HuH-7 (cell line): Measurements from ENCODE around the gene ATP6V1B1.

ENCODE experiments used
- DNase-seq: peaks from one replicate; pipeline ENCODE4 v3.0.0; 2011; ENCODE audit warnings: low spot score

Gene ATP6V1B1

DNA sequence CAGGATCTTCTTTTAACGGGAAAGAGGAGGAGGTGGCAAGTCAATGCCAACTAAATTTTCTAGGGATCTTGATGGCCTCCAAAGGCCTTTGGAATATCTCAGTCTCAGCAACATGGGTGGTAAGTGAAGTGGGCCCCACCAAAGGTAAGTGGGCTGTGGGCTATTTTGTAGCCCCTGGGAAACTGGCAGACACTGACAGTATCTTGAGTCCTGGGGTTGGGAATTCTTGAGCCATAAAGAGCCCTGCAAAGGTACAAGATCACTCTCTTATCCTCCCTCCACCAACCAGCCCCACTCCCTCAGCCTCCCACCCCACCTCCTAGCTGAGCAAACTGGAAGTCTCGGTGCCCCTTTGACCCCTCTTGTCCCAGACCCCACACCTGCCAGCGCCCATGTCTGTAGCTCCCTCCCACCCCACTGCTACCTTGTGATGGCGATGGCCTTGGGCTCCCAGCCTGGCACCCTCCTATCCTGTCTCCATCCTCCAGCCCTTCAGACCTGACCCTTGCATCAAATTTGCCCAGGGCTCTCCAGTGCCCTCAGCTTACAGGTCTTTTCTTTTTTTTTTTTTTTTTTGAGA lies 8.5 kb downstream of the ATP6V1B1 start:
- no peak for DNase-seq

DNA sequence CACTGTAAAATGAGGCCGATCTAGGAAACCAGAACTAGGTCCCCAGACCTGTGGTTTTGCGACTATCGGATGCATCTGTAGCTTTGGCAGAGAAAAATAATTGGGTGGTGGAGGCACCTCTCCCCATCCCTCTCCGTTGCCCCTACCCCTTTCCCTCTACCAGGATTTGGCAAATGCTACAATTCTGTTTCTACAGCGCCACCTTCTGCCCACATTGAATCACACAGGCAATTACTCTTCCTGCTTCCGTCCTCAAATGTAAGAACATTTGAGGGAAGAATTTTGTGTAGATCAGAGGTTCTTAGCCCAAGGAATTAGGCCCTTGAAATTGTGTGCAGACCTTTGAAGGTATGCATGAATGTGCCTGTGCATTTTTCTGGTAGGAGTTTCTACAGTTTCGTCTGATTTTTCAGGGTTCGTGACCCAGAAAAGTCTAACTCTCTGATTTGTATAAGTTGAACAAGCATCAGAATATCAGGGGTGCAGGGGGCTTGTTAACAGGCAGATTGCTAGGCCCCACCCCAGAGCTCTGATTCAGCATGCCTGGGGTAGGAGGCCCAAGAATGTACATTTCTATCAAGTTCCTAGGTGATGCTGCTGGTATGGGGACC lies 11.2 kb downstream of the ATP6V1B1 start:
- peak; percentile 59 for DNase-seq

DNA sequence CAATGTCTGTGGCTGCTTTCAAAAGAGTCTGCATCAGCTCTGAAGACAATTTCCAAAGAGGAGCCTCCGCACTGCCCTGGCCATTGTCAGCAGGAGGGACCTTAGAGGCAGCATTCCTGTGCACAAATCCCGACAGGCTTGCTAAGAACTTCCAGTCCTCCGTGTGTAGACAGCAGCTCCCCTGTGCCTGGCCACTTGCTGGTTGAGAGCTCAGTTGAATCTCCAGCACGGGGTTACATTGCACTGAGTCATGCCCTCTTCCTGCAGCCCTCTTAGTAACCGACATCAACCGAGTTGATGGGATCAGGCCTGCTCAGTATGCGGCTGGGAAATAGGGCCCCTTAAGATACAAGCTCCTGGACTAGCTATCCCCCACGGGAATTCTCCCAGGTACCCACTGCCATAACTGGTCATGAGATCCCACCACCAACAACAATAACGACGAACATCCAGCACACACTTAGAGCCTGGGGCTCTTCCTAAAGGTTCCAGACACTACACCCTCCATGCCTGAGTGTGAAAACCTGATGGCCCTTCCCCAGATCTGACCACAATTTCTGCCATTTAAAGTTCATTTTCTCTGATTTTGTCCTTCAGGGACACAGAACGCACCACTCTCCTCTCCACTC lies 12.0 kb downstream of the ATP6V1B1 start:
- no peak for DNase-seq

DNA sequence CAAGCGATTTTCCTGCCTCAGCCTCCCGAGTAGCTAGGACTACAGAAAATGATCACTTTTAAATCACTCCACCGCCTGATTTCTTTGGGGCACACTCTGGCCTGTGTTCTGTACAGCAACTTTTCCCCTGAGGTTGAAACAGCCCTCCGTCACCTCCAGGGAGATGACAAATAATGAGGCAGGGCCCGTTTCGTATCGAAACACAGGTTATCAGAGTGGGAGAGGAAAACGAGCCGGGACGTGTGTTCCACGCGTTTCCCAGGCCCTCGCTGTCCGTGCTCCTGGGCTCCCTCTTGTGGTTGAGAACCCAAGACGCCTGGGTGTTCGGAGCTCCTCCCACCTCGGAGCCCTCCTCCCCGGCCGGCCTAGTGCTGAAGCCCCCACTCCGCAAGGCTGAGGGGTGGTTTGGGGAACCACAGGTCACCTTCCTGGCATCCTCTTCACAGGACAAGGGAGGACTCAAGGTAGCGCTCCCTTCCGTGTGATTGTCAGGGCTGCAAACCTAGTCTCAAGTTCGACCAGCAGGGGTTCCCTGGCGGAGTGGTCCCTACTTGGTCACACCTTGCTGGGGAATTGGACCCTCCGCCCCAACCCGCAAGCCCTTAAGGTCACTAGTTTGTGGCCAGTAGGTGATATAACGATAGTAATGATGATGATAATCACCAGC lies 12.8 kb downstream of the ATP6V1B1 start:
- peak; percentile 88 for DNase-seq

DNA sequence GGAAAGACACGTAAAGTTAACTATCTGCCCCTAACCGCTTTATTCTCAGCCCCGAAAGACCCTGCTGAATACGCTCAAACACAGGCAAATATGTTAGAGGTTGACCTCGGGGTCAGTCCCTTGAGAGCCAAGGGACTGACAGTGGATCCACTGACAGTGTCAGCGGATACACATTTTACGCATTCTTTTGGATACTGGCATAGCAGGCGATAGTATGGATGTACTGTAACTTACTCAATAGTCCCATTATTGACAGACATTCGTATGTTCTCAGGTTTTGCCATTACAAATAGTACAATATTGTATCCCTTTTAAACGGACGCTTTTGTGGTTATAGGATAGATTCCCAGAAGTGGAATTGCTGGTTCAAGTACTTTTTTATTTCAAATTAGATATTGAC lies 13.4 kb downstream of the ATP6V1B1 start:
- no peak for DNase-seq

DNA sequence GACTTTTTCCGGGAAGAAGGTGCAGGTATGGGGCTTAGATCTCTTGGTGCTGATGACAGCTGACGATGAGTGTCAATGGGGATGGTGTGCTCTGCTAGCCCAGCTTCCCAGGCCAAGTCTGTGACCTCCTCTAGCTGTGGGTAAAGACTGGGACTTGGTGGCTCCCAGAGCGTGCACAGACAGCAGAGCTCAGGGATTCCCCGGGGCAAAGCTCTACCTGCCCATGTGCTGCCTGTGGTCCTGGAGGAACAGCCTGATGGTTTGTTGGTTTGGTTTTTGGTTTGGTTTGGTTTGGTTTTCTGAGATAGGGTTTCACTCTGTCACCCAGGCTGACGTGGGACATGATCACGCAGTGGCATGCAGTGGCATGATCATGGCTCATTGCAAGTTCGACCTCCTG lies 19.2 kb downstream of the ATP6V1B1 start:
- no peak for DNase-seq

DNA sequence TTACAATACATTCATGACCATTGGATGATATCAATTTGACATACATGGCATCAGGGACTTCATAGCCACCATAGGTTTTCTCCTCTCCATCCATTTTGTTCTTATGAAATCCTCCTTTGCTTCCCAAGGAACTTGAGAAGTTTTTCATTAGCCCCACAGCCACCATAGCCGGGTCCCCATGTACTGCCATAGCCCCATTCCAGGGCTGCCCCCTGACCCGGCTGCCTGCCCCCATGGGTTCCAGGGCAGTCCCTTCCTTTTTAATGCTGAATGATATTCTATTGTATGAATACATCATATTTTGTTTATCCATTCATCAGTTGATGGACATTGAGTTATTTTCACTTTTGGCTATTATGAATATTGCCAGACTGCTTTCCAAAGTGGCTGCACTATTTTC lies 20.4 kb downstream of the ATP6V1B1 start:
- no peak for DNase-seq

DNA sequence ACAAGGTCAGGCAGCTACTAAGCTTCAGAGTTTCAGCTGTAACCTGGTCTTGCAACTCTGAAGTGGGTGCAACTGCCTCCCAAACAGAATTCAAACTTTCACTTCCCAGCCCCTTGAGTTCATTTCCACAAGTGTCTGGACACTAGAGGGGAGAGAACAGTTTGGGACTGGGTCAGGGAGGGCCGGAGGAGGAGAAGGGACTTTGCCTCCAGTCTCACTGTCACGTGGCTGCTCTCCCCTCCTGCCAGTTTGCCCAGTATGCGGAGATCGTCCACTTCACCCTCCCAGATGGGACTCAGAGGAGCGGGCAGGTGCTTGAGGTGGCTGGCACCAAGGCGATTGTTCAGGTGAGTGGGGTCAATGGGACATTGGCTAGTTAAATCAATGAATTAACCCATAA lies 22.1 kb downstream of the ATP6V1B1 start:
- DNase-seq, result no peak

DNA sequence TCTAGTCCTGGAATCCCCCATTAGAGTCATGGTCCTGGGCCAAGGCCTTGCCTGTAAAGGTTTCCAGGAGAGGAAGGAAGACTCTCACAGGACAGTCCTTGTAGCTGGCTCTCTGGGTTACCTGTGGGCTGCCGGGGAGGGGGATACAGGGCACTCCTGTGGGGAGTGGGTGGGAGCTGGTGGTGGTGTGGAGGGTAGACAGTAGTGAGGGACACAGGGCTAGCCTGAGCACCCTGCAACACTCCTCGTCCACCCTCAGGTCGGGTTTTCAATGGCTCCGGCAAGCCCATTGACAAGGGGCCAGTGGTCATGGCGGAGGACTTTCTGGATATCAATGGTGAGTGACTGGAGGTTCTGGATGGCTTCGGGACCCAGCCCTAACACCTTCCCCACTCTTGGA lies 23.1 kb downstream of the ATP6V1B1 start:
- DNase-seq, result no peak

DNA sequence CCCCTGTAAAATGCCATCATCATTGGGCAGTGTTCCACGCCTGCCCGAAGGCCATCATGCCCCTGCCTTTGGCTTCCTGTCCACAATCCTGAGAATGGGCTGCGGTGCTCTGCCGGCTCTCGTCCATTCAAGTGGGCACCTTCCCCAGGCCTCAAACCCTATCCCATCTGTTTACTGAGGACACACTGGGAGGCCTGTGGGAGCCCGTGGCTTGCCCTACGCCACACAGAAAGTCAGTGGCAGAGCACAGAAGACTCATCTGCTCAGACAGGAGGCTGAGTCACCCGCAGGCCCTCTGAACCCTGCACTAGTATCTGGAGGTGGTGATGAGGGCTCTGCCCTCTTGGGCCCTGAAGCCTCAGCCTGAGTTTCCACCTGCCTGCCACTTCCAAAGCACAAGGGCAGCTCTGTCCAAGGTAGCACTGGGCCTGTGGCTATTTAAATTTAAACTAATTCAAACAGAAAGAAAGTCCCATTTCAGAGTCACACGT lies 23.6 kb downstream of the ATP6V1B1 start:
- no peak for DNase-seq

DNA sequence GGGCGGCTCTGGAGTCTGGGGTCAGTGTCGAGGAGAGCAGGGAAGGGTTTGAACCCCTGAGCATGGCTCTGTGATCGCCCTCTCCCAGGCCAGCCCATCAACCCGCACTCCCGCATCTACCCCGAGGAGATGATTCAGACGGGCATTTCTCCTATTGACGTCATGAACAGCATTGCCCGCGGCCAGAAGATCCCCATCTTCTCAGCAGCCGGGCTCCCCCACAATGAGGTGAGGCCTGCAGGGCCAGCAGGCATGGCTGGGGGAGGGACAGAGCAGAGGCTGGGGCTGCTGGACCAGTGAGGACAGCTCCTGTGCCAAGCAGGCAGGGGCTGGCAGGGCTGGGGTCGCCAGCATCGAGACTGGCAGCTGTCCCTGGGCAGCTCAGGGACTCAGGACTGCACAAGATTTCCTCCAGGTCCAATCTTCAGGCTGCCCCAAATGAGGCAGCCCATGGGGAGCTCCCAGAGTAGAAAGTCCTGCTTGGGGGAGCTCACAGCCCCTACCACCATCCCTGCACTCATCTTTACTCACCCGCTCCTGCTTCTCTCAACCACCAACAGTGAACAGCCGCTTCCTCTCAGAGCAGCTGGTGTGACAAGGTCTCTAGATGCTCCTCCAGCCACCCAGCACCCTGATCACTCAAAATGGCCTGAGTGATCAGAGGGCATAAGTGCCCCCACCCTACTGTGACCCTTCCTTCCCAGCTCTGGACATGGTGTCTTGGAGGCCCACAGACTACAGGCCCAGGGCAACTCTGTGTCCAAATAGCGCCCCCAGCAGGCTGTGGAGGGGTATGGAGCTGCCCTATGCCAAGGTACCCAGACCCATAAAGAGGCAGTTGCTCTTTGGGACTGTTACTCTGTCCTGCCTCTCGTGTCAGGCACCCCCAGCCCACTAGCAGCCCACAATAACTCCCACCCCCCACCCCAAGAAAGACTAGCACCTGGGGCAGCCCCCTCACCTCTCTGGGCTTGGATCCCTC lies 24.4 kb downstream of the ATP6V1B1 start:
- DNase-seq, result no peak

DNA sequence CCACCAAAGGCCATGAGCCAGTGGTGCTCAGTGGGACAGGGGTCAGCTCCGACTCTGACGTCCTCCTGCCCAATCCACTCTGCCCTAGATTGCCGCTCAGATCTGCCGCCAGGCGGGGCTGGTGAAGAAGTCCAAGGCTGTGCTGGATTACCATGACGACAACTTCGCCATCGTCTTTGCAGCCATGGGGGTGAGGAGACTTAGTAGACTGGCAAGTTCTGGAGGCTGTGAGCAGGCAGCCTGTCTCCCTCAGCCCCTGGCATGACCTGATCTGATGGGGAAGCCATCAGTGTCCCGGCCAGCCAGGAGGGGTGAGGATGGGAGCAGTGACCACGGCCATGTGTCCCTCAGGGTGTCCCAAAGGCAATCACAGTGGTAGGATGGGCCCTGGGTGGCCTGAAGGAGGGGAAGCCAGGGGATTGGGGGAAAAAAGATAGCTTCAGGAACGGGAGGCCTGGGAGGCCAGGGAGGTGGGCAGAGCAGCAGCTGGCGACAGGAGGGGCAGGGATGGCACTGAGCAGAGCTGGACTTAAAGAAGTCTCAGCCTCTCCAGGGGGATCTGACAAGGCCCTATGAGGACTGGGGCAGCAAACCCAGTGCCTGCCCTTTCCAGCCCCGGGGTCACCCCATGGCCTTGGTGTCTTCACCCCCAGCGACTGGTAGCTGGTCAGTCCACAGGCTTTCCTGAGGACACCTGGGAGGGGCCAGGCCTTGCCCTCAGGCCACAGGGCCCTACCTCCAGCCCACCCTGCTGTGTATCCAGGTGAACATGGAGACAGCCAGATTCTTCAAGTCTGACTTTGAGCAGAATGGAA lies 25.3 kb downstream of the ATP6V1B1 start:
- DNase-seq, result no peak

DNA sequence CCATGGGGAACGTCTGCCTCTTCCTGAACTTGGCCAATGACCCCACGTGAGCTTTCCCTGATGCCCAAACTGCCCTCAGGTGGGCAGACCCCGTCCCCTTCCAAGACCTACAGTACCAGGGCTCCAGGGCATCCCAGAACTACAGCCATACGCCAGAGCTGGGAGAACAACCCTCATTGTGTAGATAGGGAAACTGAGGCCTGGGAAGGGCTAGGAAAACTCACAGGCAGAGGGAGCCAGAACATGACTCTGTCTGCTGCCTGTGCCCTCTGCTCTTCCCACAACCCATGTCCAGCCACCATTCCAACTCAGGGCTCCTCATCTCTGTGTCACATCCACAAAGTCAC lies 25.9 kb downstream of the ATP6V1B1 start:
- no peak for DNase-seq

DNA sequence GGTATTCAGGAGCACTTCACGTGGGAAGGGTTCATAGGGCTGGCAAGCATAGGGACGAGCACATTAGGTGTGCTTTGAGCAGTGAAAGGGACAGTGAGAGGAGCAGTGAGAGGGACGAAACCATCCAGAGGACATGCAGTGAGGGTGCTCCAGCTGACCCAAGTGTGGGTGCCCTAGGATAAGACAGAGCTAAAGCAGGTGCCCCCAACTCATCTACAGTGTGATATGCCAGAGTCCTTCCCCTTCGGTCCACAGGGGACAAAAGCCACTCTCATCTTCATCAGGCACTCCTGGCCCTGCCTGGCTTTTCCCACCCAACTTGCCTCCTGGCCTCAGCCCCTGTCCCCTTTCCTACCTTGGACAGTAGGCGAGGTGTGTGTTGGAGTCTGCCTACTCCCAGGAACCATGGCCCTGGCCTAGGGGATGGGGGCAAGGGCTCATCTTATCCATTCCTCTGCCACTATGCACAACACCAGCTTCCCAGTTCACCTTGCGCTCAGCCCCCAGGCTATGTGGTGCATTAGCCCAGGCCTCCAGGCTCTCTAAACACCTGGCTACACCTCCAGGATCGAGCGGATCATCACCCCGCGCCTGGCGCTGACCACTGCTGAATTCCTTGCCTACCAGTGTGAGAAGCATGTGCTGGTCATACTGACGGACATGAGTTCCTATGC lies 26.6 kb downstream of the ATP6V1B1 start:
- no peak for DNase-seq

DNA sequence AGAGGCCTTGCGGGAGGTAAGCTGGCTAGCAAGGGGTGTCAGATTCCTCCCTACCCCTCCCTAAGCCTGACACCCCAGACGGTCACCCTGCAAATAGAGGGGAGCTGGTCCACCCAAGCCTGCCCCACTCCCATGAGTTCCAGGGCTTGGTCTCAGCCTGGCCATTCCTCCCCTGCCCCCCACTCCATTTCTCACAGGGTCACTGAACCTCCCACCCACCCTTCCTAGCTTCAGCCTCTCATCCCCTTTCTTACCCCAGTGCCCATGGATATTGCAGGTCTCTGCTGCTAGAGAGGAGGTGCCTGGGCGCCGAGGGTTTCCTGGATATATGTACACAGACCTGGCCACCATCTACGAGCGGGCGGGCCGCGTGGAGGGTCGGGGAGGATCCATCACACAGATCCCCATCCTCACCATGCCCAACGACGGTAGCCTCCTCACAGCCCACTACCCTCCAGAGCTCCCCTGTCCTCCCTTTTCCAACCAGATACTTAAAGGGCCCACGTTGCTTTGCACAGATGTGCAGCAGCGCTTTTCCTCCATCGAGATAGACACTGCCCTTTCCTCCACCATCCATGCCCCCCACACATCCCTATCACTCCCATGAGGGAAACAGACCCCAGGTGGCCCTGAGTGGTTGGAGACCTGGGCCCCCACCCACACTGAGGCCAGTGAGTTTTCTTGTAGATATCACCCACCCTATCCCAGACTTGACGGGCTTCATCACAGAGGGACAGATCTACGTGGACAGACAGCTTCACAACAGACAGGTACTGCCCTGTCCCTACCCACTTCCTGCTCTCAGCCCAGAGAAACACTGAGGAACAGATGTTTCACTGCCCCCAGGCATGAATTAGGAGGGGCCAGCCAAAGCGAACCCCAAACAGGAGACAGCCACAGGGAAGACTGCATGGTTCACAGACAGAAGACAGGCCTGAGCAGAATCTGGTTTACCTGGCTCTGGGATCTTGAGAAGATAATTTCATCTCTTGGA lies 27.5 kb downstream of the ATP6V1B1 start:
- no peak for DNase-seq

DNA sequence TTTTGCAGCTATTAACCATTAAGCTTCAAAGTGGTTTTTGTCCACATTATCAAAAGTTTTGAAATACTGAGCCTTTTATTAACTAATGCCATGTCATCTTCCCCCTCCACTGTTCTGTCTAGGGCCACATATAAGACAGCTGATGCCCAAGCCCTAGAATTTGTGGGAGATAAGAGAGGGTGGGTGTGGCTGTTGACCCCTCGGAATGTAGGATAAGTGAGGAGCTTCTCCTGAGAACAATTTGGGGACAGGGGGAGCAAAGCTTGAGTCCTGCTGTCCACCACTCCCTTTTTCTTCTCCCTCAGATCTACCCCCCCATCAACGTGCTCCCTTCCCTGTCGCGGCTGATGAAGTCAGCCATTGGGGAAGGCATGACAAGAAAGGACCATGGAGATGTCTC lies 28.4 kb downstream of the ATP6V1B1 start:
- DNase-seq, result no peak

DNA sequence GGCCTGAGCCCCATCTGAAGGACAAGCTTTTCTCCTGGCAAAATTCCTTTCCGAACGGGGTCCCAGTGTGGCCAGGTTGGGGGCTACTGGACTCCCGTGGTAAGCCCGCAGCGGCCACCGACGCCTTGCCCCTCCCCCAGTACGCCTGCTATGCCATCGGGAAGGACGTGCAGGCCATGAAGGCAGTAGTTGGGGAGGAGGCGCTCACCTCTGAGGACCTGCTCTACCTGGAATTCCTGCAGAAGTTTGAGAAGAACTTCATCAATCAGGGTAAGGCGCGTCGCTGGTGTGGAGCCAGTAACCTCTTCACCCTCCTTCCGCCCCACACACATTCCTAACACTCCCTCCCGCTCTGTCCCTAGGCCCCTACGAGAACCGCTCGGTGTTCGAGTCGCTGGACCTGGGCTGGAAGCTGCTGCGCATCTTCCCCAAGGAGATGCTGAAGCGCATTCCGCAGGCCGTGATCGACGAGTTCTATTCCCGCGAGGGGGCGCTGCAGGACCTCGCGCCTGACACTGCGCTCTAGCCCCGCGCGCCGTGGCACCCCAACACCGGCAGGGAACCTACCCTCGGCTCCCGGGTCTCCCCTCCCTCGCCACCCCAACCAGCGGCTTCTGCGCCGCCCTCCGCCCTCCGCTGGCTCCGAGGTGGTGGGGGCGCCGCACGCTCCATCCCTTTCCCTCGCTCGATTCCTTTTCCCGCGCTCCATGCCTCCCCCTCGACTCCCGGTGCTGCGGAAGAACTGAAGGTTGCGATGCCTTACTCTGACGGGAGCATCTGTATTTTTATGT lies 29.1 kb downstream of the ATP6V1B1 start:
- peak; percentile 56 for DNase-seq

DNA sequence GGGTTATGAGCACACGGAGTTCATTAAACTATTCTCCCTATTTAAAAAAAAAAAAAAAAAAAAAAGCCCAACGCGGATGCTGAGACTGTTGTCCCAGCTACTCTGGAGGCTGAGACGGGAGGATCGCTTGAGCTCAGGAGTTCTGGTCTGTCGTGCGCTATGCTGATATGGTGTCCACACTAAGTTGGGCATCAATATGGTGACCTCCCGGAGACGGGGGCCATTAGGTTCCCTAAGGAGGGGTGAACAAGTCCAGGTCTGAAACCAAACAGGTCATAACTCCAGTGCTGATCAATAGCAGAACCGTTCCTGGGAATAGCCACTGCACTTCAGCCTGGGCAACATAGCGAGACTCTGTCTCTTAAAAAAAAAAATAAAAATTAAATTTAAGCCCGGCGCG lies 29.8 kb downstream of the ATP6V1B1 start:
- DNase-seq, result no peak

DNA sequence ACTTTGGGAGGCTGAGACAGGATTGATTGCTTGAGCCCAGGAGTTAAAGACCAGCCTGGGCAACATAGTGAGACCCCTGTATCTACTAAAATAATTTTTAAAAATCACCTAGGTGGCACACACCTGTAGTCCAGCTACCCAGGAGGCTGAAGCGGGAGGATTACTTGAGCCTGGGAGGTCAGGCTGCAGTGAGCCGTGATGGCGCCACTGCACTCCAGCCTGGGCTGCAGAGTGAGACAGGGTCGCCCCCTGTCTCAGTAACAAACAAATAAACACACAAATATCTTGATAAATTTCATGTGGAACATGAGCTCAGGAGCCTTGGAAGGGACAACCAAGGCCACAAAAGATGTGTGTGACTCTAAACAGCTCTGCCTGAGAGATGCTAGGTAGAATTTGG lies 31.0 kb downstream of the ATP6V1B1 start:
- no peak for DNase-seq
